NCI-H1436 (cell line): Measurements from ENCODE around the gene ECHDC3.
A peak's percentile ranks its signal among the peaks of the same experiment; 100 is the strongest.
"Not testable (repeated sequence)": the region's sequence is repeated elsewhere in the genome, so short reads cannot be mapped to it uniquely, and the experiment has no call there.

Experiments used
- DNase-seq: peaks from one replicate; lab custom pipeline; 2025; lab: John Stamatoyannopoulos, UW

ECHDC3 gene

DNA sequence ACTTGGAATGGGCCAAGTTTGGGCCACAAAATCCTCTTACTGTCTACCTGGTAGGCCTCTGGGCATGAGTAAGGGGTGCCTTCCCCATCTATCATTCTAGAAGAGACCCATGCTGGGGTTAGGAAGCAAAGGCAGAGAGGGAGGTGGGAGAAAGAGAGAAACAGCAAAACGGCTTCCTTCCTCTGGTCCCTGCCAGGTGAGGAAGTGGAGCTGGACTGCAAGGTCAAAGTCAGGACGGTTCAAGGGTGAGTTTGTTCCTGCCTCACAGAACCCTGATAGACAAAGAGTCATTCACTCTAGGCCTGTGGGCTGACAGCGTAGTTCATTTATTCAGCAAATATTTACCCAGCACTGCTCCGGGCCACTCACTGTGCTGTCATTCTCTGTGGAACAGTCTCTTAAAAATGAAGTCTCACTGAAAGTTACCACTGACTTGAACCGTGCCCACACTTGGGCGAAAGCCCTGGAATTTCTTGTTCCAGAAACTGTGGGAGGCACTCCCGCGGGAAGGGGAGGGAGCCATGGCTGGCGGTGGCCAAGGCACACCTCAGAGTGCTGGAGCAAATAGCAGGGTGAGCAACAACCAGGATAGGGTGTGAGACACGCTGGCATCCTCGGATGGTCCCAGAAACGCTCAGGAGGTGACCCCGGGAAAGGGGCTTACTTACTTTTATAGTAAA, 26.2 kb upstream of the ECHDC3 start:
- DNase-seq = no peak

DNA sequence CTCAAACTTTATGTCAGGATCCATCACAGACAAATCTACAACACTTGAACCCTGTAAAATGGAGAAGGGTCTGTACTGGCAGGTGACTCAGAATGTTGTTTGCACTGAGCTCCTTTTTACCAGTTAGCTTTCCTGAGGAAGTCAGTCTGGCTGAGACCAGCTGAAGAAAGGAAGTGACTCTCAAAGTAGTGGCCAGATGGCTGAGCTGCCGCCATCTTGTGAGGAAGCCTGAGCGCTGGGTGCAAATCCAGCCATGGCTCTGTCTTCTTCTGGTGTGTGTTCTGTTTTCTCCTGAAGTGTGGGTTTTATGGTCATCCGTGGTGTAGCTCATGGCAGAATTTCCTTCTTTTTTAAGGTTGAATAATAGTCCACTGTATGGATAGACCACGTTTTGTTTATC, 25.5 kb upstream of the ECHDC3 start:
- DNase-seq = no peak

DNA sequence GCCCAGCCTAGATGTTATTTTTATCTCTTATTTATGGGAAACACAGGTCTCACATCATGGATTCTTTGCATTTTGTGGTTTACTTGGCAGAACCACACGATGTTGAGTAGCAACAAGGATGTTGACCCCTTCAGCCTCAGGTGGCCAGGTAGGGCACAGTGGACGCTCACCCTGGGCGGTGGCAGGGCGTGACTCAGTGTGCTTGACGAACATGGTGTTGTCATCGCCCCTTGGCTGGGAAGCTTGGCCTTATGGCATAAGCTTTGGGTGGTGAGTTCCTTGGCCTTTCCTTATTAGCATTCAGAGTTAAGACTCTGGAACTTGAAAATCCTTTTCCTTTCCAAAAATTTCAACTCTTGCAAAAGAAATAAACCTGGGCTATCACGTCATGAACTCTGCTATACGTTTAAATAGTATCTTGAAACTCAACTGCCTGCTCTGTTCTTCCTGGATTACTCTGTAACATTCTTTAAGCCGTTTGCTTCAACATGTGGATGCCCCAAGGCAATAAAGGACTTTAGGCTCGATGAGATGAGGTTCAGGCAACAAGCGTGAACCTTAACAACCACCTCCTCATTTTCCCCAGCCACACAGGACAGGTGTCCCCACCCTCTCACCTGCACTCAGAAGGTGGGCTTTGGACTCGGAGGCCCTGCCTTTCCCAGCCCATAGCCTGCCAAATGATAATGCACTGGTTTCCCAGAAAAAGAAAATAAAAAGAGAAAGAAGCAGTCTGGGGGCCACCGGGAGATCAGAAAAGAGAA, 22.5 kb upstream of the ECHDC3 start:
- no peak for DNase-seq

DNA sequence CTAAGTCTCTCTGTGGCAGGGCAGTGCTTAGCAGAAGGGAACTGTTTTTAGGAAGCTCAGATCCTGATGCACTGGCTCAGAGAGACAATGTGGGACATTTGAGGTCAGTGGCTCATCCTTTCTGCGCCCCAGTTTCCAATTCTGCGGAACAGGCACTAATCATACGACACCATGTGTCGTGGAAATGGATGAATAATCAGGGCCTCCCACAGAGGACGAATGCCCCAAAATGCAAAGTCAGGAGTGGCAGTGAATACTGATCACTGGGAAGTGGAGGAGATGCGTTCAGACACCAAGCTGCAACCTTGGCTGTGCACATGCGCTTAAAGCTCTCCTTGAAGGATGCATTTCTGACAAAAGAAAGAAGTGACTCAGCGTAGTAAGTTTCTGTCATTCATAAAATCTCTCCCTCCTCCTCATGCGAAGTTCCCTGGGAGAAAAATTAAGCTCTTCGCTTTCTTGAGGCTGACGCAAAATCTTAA, 21.9 kb upstream of the ECHDC3 start:
- no peak for DNase-seq

DNA sequence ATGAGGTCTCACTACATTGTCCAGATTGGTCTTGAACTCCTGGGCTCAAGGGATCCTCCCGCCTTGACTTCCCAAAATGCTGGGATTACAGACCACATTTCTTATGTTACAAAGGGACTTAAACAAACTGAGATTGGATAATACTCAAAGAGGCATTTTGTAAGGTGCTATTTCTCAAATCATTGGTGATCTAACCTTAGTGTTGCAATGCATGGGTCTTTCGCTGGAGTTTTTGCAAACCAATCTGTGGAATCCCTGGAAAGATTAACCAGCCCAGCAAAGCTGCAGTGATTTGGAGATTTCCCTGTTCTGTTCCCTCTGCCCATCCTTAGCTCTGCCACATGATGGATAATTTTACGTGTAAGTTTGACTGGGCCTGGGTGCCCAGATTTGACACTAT, 20.4 kb upstream of the ECHDC3 start:
- no peak for DNase-seq

DNA sequence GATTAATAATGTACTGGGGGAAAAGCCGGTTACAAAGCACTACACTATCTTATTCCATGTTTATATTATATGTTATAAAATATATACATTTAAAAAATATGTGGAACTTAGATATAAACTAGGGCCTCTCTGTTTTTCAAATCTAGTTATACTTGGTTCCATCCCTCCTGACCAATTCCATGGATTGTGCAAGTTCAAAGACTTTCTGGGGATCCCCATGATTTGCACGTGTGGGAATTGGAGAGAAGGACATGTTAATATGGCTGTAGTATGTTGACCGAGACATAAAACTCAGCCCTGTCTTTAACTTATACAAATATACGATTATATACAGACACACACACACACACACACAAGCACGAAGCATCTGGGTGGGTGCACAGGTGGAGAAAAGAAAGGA, 18.8 kb upstream of the ECHDC3 start:
- DNase-seq = no peak

DNA sequence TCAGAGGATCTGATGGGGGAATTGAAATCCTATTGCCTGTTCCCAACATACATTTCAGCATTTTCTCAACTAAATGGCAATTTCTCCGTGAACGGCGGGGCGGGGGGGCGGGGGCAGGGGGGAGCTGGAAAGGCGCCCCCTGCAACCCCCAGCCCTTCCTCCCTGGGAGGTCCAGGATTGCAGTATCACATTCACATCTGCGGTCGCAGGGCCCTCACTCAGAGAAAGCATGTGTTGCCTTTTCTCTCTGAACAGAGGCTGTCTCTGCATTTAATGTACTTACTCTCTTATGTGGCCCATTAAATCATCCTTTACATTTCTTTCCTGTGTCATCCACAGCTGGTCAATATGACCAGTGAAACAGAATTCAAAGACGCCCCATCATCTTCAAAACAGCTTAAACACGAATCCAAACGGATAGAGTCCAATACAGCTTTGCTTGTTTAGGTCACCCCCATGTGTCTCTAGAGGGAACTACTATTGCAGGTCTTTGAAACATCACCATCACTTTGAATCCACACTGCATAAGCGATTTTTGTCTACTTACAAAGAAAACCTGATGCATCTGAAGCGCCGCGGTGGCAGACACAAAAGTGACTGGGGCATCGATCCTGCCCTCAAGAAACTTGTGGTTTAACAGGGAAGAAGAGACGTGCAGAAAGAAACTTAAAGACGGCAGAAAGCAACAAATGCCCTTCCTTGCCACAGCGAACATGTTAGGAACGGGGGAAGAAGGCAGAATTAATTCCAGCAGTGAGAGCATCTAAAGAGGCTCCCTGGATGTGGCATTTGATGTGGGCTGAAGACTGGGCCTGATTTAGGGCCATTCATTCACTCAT, 17.0 kb upstream of the ECHDC3 start:
- DNase-seq = peak; percentile 14

DNA sequence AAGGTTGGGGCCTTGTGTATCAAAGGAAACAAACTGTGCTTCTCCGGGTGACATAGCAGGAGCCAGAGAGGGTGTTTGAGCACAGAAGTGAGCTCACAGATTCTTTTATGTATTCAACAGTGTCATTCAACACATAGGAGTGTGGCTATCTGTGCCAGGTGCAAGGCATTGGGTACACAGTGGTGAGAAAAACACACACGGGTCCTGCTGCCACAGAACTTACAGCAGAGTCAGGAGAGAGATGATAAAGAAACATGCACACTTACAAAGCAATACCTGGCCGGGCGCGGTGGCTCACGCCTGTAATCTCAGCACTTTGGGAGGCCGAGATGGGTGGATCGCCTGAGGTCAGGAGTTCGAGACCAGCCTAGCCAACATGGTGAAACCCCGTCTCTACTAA, 16.3 kb upstream of the ECHDC3 start:
- no peak for DNase-seq

DNA sequence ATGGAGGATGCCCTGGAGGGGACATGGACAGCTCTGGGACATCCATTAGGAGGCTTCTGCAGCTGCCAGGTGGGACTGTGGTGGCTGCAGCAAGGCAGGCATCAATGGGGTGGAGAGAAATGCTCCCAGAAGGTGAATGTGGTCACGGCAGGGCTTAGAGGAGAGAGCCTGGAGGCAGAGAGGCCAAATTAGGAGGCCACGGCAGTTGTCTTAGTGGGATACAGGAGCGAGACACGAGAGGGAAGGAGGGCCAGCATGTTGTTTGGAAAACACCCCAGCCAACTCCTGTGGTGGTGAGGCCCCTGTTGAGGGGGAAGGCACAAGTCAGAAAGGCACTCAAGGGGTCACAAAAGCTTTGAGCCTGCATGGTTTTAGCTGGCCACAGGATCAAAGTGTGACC, 14.6 kb upstream of the ECHDC3 start:
- no peak for DNase-seq

DNA sequence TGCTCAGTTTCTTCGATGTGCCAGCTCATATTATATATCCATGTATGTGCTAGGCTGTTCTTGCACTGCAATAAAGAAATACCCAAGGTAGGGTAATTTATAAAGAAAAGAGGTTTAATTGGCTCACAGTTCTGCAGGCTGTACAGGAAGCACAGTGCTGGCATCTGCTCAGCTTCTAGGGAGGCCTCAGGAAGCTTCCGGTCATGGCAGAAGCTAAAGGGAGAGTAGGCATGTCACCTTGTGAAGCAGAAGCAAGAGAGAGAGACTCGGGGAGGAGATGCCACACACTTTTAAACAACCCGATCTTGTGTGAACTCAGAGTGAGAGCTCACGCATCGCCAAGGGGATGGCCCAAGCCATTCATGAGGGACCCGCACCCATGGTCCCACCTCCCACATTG, 13.8 kb upstream of the ECHDC3 start:
- DNase-seq = no peak

DNA sequence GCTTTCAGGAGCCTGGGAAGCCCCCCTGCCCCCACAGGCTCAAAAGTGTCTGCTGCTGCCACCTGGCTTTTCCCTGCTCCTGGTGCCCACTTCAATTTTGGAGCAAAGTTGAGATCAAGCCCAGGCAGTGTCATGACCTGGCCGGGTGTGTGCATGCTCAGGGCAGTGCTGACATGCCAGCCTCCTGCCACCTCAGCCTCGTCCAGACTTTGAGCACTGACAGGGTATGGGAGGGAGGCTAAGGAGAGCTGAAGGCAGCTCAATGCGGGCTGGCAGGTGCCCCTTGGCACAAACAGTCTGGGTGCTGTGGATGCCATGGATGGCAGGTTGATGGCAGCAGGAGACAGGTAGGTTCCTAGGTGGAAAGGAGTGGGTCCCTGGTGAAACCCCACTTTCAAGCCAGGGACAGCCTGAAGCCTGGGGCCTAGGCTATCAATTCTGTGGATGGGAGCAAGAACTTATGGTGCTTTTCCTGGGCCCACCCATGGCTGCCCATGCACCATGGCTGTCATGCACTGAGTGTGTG, 12.3 kb upstream of the ECHDC3 start:
- DNase-seq = no peak

DNA sequence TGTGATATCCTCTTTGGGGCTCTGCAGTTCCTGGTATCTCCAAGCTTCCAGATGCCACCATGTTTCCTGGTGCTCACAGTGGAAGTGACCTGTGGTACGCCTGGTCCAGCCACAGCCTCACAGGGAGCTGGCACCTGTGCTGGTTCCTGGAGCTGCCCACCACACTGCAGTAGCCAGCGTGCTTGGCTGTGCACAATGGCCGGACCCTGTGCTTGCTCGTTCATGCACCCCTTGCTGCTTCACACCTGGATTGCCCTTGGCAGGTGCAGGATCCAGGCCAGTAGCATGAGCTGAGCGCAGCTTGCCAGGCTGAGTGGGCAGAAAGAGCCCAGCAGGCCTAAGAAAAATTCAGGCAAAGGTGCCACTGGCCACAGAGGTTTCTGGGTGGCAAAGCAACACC, 11.4 kb upstream of the ECHDC3 start:
- DNase-seq = no peak

DNA sequence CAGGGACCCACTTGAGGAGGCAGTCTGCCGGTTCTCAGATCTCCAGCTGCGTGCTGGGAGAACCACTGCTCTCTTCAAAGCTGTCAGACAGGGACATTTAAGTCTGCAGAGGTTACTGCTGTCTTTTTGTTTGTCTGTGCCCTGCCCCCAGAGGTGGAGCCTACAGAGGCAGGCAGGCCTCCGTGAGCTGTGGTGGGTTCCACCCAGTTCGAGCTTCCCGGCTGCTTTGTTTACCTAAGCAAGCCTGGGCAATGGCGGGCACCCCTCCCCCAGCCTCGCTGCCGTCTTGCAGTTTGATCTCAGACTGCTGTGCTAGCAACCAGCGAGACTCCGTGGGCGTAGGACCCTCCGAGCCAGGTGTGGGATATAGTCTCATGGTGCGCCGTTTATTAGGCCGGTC, 5.4 kb upstream of the ECHDC3 start:
- not testable (repeated sequence) for DNase-seq

DNA sequence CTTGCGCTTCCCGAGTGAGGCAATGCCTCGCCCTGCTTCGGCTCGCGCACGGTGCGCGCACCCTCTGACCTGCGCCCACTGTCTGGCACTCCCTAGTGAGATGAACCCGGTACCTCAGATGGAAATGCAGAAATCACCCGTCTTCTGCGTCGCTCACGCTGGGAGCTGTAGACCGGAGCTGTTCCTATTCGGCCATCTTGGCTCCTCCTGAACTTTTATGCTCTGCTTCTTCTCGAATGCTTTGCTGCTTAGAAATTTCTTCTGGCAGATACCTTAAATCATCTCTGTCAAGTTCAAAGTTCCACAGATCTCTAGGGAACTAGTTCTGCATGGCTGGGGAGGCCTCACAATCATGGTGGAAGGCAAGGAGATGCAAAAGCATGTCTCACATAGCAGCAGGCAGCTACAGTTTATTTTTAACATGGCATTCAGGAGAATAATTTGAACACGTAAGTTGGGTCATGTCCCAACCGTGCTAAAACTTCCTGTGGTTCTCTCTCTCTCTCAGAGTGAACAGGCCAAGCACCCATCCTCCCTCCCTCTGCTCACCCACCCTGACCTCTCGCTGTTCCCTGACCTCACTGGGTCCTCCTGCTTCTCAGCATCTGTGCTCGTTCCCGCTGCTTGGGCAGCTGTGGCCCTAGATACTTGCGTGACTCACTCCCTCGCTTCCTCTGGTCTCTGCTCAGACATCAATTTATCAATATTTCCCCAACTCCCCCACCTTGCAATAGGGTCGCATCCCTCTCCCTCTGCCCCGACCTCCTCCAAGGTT, 4.7 kb upstream of the ECHDC3 start:
- DNase-seq = not testable (repeated sequence)

DNA sequence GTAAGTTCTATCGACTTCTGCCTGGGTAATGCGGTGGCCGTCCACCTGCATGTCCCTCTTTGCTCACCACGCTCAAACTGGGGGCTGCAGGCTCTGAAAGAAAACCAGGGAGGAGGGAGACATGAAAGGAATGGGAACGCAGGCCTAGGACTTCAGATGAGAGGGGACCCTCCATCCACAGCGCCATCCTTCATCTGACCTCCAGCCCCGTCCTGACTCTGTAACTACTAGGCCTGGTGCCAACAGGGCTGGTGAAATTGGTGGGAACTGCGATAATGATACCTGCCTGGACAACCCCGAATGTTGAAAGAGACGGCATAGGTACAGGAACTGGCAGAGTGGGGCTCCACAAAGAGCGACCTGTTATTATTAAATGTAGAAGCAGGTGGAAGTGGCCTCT, 1.3 kb upstream of the ECHDC3 start:
- no peak for DNase-seq

DNA sequence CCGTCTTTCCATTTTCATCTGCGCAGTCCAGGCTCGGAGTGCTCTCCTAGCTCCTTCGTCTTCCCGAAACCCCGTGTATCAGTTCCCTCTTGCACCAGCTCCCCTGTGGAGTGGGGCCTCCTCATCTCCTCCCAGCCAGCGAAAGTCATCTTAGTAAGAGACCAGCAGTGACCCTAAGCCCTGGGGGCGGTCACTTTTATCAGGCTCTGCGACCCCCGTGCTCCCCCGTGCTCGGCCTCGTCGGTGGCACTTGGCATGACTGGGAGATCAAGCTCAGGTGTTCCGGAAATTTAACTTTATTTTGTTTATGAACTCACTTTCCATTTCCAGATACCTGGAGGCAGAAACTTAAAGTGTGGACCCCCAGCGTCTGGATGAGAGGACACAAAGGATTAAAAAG, 574 bp upstream of the ECHDC3 start:
- DNase-seq = no peak

DNA sequence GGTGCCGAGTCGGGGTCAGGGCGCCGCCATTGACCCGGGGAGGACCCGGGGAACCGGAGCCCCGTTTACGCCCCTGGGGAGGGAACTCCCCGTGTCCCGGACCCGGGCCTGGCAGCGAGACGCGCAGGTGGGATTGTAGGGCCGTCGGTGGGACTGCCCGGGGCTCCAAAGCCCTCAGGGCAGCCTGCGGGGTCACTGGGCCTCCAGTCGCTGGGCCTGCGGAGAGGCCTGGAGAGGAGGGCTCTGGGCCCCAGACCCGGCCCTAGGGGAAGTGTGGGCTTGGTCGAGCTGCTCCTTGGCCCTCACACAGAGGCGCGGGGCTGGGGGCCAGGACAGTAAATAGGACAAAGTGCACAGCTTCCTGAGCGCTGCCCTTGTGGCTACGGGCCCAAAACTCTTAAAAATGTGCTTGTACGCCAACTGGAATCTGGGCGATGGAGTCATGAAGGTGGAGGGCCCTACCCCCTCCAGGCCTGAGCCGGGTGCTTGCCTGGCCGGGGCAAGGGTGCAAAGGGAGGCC, 657 bp downstream of the ECHDC3 start:
- no peak for DNase-seq

DNA sequence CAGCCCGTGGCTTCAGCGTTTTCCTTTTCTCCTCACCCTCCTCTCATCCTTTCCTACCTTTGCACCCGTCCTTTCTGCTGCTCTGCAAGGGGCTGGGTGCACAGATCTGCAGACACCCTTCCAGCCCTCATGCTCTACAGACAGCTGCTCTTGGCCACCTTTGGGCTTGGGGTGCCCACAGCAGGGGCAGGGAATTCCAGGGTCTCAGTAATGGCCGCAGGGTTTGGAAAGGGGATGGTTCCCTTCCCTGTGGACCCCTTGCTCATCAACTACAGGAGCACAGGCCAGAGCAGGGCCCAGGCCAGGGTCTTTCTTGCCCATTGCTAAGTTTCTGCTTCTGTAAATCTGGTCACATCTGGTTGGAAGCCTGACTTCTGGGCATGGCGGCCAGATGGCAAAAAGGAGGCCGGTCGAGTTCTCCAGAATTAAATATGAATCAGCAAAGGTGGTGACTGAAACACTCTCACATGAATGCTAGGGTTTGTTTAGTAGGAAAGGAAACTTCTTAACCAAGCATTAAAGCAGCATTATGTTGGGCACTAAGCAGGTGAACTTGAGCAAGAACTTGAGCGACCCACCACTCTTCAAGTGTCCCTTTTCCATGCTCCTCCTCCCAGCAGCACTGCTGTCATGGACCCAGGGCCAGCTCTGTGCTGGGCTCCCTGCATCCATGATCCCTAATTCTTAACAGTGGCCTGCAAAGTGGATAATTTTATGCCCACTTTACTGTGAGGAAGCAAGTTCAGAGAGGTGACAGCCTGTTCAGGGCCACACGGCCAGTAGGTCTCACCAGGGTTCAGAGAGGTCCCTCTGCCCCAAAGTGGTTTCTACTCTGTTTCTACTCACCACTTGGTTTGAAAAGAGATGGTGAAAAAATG, 1.5 kb downstream of the ECHDC3 start:
- DNase-seq = no peak

DNA sequence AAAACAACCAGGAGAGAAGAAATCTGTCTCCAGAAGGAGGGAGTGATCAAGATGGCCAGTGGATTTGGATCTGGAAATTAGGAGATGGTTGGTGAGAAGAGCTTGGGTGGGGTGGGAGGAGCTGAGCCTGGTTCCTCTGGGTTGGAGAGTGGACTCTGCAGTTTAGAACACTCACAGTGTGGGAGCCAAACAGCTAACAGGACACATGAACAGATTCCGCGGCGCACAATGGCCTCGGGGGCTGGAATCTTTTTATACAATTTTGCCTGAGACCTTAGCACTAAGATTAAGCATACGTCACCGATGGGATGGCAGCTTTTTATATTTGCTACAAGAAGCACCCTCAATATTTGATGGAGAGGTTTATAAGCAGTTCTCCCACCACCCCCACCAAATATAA, 2.9 kb downstream of the ECHDC3 start:
- no peak for DNase-seq

DNA sequence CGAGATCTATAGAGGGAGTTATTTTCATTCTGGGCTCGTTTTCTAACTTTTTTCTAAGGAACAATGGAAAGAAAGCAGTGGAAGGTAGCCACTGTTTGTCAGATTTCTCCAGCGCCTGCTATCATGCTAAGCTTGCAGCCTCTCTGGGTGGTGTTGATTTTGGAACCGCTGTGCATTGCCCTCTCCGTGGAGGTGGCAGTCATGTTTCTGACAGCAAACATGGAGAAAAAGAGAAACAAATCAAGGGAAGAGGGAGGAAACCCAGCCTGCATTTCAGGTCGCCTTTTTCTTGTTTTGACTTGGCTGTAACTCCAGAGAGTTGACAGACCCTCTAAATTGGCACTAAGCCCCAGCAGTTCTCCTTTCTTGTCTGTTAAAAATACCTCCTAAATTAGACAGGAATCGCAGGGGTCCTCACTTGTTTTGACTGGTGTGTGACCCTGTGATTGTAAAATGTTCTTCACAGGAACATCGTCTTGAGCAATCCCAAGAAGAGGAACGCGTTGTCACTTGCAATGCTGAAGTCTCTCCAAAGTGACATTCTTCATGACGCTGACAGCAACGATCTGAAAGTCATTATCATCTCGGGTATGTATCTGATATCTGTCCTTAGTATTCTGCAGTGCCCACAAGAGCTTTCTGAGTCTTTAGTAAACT, 4.8 kb downstream of the ECHDC3 start:
- DNase-seq = no peak
